Stimulated activated CD4-positive, alpha-beta T cell treated with anti-CD3 and anti-CD28 coated beads, Interleukin-1b, Interleukin-23, amount 100 ng/mL, for 48 hours (primary cell): ENCODE data around the gene C1orf21.

Source experiments
- DNase-seq: peaks from one replicate; pipeline ENCODE4 v3.0.0-alpha.2; 2020

Gene C1orf21

DNA sequence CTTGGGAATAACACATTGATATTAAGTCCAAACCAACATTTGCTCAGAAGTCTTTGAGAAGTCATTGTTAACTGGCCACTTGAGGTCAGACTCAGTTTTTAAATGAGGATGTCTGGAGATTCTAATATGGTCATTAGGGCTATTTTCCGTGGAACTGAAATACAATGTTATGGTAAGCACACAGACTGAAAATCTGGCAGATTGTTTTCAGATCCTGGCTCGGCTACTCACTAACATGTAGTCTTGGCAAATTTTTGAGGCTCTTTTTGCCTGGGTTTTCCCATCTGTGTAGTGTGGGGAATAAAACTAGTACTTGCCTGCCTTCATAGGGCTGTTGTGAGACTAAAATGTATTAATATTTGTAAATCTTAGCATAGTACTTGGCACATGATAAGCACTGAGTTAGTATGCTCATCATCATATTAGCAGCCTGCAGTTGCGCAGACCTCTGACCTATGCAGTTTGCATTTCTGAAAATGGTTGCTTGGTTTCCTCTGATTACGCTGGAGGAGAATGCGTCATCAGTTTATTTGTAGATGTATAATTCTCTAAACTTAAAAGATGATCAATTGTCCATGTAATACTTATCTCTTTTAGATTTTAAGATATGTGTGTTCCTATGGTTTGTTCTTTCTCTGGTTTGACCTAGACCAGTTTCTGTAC is 100.8 kb downstream of the C1orf21 start:
- DNase-seq, result no peak

DNA sequence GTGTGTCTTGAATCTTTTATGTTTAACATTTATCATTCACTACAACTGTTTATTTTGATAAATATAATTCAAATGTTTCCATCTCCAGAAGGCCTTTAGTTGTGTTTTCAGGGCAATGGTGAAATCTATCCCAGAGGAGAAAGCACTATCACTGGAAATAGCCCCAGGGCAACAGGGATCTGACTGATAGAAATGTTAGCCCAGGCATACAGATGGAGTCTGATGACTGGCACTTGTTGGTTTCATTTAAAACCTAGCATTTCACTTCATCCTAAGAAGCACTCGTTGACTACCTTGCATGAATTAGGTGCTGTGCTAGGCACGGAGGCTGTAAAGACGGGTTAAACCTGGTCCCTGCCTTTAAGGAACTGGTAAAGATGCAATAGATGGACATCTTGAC is 103.1 kb downstream of the C1orf21 start:
- no peak for DNase-seq

- no peak for DNase-seq
Observed at GRCh38 chr1:184492536-184492935, 105.7 kb downstream of the C1orf21 start.

GRCh38 chr1:184493987-184494388 is 107.2 kb downstream of the C1orf21 start:
- DNase-seq, result no peak

DNA sequence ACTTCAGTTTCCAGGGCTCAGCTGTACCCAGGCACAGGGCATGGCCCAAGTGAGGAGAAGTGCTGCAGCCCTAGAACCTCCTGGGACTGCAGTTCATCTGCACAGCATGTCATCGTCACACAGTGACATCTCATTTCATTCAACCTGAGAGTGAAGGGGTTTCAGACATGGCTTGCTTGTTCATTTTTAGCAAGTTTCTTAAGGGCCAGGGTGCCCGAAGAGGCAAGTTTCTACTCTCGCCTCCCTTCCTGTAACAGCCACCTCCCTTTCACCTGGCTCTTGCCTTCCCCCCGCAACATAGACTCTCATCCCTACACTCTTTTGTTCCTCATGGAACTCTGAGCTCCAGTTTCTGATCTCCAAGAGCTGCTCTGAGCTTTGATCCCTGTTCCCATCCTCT is 108.1 kb downstream of the C1orf21 start:
- DNase-seq, result no peak

GRCh38 chr1:184497959-184498723 is 111.3 kb downstream of the C1orf21 start:
- DNase-seq, result no peak

DNA sequence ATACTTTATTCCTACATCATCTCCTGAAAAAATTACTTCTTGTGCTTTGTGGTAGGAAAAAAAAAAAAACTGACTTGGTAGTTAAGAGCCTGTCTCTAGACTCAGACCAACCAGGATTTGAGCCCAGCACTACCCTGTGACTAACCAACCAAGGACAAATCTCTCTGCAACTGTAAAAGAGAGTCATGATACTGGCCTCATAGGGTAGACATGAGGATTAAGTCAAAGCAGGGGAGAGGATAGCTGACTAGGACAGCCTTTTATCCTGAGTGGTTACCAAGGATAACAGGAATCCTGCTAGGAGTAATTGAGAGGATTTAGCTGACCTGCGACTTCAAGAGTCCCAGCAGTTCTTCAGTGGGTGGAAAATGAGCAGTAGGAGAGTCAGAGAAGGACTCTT is 112.8 kb downstream of the C1orf21 start:
- DNase-seq, result no peak

DNA sequence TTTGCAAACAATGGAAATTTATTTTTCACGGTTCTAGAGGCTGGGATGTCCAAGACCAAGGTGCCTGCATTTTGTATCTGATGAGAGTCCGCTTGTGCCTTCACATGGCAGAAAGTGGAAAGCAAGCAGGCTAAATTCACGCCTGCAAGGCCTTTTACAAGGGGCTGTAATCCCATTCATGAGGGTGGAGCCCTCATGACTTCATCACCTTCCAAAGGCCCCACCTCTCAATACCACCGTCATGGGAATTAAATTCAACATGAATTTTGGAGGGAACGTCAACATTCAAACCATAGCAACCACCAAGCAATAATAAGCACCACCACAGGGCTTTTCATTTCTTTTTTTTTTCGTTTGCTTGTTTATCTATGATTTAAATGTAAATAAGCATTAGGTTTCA is 115.3 kb downstream of the C1orf21 start:
- DNase-seq, result no peak

- DNase-seq, result no peak
Observed at GRCh38 chr1:184503221-184503749, 116.5 kb downstream of the C1orf21 start.

- no peak for DNase-seq
Observed at GRCh38 chr1:184504040-184504954, 117.5 kb downstream of the C1orf21 start.

DNA sequence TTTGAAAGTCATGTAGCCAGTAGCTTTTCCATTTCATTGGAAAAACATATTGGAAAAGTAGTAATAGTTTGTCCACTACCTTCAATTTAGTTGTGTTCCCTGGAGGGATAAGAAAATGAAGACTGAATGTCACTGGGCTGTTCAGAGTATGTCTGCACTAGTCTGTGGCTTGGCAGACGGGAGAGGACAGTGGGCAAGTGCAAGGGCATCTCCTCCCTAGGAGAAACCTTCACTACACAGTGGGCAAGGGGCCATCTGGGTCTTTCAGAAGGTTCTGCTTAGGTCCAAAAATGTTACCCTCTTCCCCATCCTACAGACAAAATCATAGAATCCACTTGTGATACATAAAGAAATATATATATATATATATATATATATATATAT is 118.1 kb downstream of the C1orf21 start:
- no peak for DNase-seq

GRCh38 chr1:184506481-184506880 is 119.7 kb downstream of the C1orf21 start:
- no peak for DNase-seq

DNA sequence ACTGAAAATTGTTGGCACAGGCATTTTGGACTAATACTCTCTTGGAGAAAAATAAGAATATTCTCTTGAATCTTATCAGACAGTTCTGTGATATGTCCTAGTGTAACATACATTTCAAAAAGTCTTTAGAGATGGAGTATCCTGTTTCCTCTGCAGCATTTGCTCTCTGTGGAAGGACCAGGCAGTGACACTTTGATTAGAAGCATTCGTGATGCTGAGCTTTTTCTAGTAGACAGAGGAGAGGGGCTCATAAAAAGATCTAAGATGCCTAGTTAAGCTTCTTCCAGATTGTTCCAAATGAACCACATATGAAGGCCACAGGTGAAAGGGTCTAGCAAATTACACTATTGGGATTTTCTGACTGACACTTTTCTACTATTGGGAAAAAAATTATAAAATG is 120.3 kb downstream of the C1orf21 start:
- DNase-seq, result no peak

DNA sequence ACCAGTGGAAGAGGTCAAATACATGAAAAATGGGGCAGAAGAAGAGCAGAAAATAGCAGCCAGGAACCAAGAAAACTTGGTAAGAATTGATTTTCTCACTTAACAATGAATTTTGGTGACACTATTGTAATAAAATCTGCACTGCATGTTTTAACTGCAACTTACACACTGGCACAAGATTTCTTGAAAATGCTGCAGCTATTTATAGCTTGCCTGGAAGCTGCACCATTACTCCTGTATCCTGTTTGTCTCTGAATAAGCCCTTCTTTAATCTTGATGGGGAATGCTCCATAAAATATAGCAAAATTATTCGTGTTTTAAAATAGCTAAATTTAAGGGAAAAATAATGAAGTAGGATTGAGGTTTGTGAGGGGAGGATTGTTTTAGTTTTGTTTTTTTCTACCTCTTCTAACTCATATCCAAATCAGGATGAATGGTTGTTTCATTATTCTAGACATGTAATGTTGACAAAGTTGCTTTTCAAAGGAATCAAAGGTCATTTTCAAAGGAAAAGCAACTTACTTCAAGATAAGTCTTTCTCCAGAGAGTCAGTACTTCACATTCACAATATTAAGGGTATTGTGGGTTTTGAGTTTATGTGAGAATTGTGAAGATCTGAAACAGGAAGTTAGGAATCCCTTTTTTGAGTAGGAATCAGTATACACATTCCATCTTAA is 120.9 kb downstream of the C1orf21 start:
- no peak for DNase-seq

- DNase-seq, result no peak
Observed at GRCh38 chr1:184509105-184509504, 122.3 kb downstream of the C1orf21 start.

- no peak for DNase-seq
Observed at GRCh38 chr1:184510110-184510509, 123.3 kb downstream of the C1orf21 start.

GRCh38 chr1:184512724-184513123 is 125.9 kb downstream of the C1orf21 start:
- no peak for DNase-seq

DNA sequence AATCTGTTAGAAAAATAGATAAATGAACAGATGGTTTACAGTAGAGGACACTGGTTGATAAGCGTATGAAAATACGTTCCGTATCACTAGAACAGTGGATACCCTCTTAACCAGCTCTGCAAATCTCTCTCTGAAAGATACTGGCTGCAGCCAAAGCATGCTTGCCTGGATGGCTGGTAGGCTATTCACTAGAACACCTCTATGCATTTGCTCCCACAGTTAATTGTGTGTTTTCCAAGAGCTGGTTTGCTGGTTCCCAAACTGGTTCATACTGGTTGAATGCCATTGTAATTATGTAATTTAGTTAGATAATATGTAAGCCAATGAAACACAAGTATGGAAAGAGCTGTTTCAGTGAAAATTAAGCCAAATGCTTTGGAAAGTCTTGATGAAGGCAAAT is 126.6 kb downstream of the C1orf21 start:
- DNase-seq, result no peak

- DNase-seq, result no peak
Observed at GRCh38 chr1:184513966-184514365, 127.1 kb downstream of the C1orf21 start.

DNA sequence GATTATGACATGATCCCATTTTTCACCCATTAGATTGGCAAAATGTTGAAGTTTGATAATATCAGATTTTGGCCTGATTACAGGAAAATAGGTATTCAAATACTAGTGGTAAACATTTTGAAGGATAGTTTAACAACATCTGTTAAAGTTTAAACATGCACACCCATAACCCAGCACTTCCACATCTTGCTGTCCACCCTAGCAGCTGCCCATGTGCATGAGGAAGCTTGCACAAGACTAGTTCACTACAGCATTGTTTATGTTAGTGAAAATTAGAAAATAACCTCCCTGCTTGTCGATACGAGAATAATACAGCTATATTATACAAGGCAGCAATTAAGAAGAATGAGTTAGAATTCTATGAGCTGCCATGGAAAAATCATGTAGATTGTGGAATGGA is 127.6 kb downstream of the C1orf21 start:
- no peak for DNase-seq

GRCh38 chr1:184517130-184517529 is 130.3 kb downstream of the C1orf21 start:
- no peak for DNase-seq

- DNase-seq, result no peak
Observed at GRCh38 chr1:184518736-184519357, 132.0 kb downstream of the C1orf21 start.
